Superior temporal gyrus (tissue), 1 donor: ENCODE measurements around the gene FAM83F.

ENCODE experiments used
- DNase-seq: peaks from one replicate; pipeline ENCODE4 v3.0.0-alpha.2; 2016; ENCODE audit errors: extremely low spot score

Gene FAM83F

DNA sequence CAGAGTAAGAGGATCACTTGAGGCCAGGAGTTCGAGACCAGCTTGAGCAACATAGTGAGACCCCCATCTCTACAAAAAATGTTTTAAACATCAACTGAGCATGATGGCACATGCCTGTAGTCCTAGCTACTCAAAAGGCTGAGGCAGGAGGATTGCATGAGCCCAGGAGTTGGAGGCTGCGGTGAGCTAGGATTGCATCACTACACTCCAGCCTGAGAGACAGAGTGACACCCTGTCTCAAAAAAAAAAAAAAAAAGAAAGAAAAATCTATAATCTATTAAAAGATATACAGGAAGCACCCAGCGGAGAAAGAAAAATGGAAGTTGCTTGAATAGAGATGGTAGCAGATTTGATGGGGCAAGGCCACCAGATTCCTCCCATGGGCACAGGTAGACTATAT, 61.8 kb downstream of the FAM83F start:
- no peak for DNase-seq

GRCh38 chr22:40057652-40058051, 62.9 kb downstream of the FAM83F start:
- DNase-seq = no peak

DNA sequence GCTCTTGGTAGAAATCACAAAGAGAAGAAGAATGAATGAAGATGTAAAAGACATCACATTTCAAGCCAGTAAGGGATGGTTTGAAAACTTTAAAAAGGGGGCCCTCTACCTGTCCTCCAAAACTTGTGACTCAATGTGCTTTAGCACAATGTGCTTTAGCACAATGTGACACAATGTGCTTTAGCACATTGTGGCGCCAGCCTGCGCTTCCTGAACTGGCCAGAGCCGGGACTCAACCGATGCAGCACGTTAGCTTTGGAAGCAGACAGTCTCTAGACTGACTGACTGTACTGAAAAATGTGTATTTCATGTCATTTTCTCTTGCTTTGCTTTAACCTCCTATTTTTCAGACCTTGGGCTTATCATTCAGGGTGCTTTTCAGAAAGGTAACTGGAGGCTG, 63.5 kb downstream of the FAM83F start:
- no peak for DNase-seq

GRCh38 chr22:40065981-40066380, 71.2 kb downstream of the FAM83F start:
- no peak for DNase-seq

GRCh38 chr22:40067639-40068038, 72.9 kb downstream of the FAM83F start:
- DNase-seq = no peak

DNA sequence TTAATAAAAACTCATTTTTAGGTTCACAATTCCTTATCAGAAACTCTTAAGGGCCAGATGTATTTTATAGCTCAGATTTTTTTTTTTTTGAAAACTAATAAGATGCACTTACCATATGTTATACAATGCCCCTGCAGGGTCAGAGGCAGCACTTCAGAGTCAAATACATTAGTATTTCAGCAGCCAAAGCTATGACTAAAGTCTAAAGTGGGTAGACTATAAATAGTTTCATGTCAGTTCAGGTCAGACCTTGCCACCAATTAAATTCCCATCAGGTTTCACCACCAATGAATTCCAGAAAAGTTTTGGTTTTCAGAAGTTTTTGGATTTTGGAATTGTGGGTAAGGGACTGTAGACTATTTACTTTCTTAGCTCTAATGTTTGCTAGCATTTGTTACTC, 75.9 kb downstream of the FAM83F start:
- no peak for DNase-seq

GRCh38 chr22:40071720-40072119, 77.0 kb downstream of the FAM83F start:
- DNase-seq = no peak

DNA sequence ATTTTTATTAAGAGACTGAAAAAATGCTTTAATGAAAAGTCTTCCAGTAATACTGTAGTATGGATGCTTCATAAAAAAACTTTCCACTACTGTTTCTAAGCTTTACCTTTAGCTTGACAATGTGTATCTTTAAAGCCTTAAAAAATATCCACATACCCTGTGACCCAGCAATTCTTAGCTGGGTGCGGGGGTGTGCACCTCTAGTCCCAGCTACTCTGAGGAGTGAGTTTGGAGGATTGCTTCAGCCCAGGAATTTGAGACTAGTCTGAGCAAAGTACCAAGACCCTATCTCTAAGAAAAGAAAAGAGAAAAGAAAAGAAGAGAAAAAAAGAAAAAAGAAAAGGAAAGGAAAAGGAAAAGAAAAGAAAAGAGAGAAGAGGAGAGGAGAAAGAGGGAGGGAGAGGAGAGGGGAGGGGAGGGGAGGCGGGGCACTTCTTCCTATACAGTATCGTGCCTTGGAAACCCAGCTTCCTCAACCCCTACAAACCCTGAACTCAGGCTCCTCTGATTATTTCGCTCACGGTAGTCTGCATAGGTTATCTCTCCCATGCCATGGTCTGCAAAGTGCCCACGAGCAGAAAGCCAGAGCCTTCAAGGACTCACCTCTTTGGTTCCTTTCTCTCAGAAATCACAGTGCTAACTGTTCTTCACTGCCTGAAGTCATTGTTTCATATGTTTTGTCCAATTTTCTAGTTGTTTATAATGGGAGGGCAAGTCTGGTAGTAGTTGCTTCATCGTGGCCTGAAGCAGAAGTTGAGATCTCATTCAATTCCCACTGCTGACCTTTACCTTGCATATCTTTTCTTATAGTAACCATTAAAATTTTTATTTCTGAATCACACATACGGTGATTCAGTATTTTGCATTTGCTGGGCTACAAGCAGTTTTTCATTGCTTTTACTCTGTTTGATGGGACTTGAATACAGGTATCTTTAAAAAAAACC, 82.2 kb downstream of the FAM83F start:
- DNase-seq = no peak

DNA sequence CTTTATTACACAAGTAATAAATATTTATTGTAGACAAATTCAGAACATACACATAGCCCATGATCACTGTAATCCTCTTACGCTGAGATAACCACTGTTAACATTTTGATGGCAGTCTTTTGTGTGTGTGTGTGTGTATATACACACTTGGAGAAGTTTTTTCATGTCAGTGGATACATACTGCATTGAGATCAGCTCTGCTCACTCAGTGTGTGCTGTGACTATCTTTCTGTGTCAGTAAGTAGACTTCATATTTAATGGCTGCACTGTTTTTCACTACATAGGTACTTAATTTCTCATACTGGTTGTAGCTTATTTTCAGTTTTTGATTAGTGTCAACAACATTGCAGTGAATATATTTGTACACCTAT, 82.9 kb downstream of the FAM83F start:
- DNase-seq = no peak

- no peak for DNase-seq
Measured at GRCh38 chr22:40081662-40082061, 86.9 kb downstream of the FAM83F start.

- no peak for DNase-seq
Measured at GRCh38 chr22:40082184-40082583, 87.4 kb downstream of the FAM83F start.

DNA sequence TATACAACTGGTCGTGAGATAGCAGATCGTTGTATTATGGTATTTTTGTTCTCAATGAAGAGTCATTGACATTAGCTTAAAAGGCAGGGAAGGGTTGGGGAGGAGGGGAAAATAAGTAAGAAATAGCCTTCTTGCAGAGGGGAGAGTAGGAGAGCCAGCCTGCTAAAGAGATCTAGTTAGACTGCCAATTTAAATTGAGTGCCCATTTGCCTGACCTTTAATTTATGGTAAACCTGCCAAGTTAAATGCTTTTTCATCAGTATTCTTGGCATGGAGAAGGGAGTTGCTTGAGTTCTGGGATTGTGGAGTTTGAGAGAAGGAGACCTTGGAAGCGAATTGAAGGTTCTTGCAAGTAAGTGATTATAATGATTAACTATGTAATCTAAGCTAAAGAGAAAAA, 89.0 kb downstream of the FAM83F start:
- DNase-seq = no peak

- no peak for DNase-seq
Measured at GRCh38 chr22:40084246-40084645, 89.5 kb downstream of the FAM83F start.

DNA sequence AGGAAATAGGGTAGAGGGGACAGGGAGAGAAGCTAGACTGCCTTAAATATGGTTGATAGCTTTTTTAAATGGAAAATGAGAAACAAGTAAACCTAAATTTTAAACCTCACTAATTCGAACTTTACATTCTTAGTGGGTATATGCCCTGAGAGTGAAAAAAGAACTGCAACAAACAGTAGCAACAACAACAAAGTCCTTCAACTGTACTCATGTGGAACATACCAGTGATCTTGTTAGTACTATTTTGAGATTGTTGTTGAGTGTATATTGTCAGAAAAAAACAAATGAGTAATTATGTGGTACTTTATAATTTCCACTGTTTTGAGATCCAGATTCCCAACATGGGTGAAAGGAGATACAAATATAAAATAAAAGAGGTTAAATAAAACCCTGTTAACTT, 94.1 kb downstream of the FAM83F start:
- DNase-seq = no peak
